C4-2B (cell line): Measurements from ENCODE around the gene SOBP.

ENCODE experiments used
- H3K27ac ChIP-seq: fragments of 450-650 bp; 2 replicates; pipeline ENCODE4 v1.5.1; 2017
- CTCF ChIP-seq: fragments of 450-650 bp; conservative IDR thresholded peaks from 2 replicates; pipeline ENCODE4 v1.5.1; 2017; ENCODE audit warnings: mild to moderate bottlenecking
- ZFX ChIP-seq: fragments of 450-650 bp; IDR thresholded peaks from 2 replicates; pipeline ENCODE4 v1.6.1; 2017

The SOBP gene

DNA sequence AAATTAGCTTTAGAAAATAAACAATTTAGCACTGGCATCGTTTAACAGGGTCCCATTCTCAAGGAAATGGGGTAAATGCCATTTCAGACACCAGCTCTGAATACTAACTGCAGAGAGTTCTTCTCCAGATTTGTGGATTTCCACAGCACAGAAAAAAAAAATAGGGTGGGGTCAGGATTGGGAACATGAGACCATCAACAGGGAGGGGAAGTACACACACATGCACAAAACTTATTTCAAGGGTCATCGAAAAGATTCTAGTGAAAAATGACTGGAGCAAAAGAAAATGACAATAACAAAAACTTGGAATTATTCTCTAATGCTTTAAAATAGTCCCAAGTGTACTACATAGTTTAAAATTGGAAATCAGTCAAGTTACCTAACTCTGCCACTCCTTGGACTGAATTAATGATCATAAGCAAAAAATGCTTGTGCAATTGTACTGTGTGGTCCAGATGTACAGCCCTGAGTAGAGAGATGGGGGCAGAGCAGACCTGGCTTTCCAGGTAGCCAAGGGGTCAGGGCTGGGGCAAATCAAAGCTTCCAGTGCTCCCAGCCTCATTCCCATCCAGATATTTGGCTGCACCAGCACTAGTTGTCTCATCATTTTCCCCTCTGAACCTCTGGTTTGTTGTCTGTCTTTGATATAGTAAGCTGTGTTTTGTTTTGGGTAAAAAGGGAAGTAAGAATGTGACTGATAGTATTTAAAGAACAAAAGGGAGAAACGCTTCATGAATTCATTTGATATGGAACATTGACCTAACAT lies 152.4 kb downstream of the SOBP start:
- H3K27ac ChIP-seq, result no peak overlapping the region
- no peak for TF ChIP-seq CTCF
- TF ChIP-seq ZFX, result no peak

DNA sequence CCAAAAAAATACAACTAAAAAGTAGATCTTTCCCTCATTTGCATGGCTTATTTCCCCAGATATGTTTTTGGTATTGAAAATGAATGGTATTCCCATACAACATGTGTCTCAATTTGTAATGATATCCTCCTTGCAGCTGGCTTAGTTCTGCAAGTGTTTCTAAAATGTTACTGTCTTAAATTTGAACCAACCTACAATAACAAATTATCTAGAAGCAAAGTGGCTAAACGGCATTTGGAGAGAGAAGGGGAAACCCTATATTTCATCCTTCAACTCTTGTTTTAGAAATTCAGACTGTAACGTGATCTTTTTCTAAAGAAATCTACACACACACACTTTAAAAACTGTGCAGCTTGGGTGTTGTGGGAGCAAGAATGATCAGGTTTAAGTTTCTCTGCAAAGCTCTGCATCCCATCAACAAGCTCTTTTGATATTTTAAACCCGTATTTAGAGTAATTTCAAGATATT lies 153.0 kb downstream of the SOBP start:
- no peak overlapping the region for H3K27ac ChIP-seq
- TF ChIP-seq ZFX (no peak), CTCF (no peak)

DNA sequence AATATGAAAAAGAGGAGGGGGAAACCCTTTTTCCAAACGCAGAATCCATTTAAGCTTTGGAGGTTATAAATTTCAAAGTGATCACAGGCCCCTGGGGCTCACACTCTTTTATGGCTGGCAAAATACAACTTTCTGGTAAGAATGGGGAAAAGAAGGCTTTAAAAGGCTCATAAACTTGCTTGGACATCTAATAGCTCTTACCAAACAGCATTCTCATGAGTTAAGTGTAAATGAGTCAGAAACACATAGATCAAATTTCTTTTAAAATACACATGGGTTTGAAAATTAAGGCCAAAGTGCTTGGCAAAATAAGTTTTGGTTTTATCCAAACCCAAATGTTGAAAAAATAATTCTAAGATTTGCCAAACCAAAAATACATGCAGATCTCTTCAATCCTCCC lies 154.6 kb downstream of the SOBP start:
- no peak overlapping the region for H3K27ac ChIP-seq

DNA sequence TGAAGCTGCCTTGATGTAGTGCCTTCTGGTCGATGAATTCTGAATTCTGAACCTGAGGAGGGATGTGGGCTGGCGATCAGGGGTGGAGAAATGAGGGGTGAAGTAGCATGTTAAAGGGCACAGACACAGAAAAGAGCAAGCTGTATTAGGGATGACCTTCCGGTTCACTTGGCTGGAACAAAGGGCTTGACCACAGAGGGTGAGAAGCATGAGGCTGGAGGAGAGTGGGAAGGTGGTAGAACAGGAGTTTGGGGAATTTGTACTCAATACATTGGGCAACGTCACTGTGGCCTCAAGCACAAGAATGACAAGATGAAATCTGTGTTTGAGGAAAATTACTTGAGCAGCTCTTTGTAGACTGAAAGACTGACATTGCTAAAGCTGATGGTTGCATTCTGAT lies 155.8 kb downstream of the SOBP start:
- H3K27ac ChIP-seq, result no peak overlapping the region
- no peak for TF ChIP-seq CTCF
- no peak for TF ChIP-seq ZFX

More for the DNA sequence above, 154.6 kb downstream of the SOBP start:
- TF ChIP-seq ZFX (no peak), CTCF (no peak)

DNA sequence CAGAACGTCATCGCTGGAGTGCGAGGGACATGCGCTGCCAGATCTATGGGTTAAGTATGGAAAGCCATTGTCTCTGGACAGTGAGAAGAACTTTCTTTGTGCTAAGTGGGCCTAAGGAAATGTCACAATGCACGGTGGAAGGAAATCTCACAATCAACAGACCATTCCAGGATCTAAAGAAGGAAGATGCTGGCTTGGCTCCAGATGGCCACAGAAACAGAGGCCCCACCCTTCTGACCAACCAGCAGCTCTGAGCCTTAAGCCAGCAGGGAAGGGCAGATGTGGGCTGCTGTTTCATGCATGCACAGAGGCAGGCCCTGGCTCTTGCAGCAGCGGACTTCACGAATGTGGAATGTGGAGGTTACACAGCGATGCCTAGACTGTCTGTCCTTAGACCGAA lies 156.3 kb downstream of the SOBP start:
- H3K27ac ChIP-seq, result no peak overlapping the region
- TF ChIP-seq CTCF, result no peak

- TF ChIP-seq ZFX (no peak), CTCF (no peak)
These were observed 157.0 kb downstream of the SOBP start for GRCh38 chr6:107646776-107647438.

DNA sequence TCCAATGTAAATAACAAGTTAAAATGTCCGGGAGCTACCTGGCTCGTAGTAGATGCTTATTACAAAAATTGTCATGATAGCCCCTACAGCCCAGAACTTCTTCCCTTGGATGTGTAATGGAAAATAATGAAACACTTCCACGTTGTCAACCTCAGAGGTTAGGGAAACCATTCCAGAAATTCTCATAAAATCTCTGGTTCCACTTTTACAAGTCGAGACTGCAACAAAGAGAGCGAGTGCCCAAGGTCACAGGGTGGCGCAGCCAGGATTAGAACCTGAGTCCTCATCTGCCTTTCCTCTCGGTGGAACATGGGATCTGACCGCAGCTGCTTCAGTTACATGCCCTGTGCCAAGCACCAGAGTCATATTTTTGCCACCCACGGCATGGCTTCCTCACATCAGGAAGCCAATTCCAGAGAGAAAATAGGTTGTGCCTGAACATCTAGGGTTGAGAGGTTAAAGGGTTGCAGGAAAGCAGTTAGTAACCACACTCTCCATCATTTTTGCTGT lies 157.6 kb downstream of the SOBP start:
- TF ChIP-seq ZFX (no peak), CTCF (no peak)

More at GRCh38 chr6:107646776-107647438, 157.0 kb downstream of the SOBP start:
- H3K27ac ChIP-seq, result no peak overlapping the region

More for the DNA sequence above, 157.6 kb downstream of the SOBP start:
- no peak overlapping the region for H3K27ac ChIP-seq
